Testis (tissue), 3 donors: Measurements from ENCODE around the gene TRPM3. TPM values are rescaled to one million over a fixed set of nuclear protein-coding genes. Genes with fewer than 3 reads are reported as not detected.

Source experiments
- DNase-seq: peaks from one replicate; pipeline ENCODE4 v3.0.0-alpha.2; 2019
- H3K27ac ChIP-seq, 2 donors: fragments of 200-600 bp; sonication (generic); one replicate each; pipeline ENCODE4 v1.5.1; 2019
- H3K27me3 ChIP-seq: fragments of 200-600 bp; sonication (generic); one replicate; pipeline ENCODE4 v1.5.1; 2019
- H3K36me3 ChIP-seq: fragments of 200-600 bp; sonication (generic); one replicate; pipeline ENCODE4 v1.5.1; 2017; ENCODE audit warnings: low read depth; ENCODE audit errors: missing control alignments
- H3K4me1 ChIP-seq: fragments of 200-600 bp; sonication (generic); one replicate; pipeline ENCODE4 v1.5.1; 2019
- H3K4me3 ChIP-seq, 2 donors: fragments of 200-600 bp; sonication (generic); one replicate each; pipeline ENCODE4 v1.5.1; 2017 to 2019
- H3K9me3 ChIP-seq: fragments of 200-600 bp; sonication (generic); one replicate; pipeline ENCODE4 v1.5.1; 2017
- CTCF ChIP-seq, 3 experiments: fragments of 450-650 bp in 2 of 3; fragments of 200-600 bp in 1 of 3; sonication (generic) in 1 of 3; IDR thresholded peaks; one replicate each; pipeline ENCODE4 v1.5.1; 2016 to 2019; ENCODE audit warnings: antibody characterized with exemption in 3 of 3, mild to moderate bottlenecking in 2 of 3, moderate library complexity in 1 of 3
- POLR2A ChIP-seq: fragments of 450-650 bp; IDR thresholded peaks from one replicate; pipeline ENCODE4 v1.6.1; 2017; ENCODE audit warnings: antibody characterized with exemption, mild to moderate bottlenecking, moderate library complexity
- WGBS, 2 donors: methylation state at CpG; one replicate each; pipeline ENCODE4 v1.1.5; 2018; 5-methylcytosine and 5-hydroxymethylcytosine counted together
- intact Hi-C: fragments of 100-400 bp; cut with DNase I; formaldehyde crosslinking; loops from one replicate; pipeline ENCODE4 v1.15.1; 2023; ENCODE audit warnings: low total_unique reads
- polyA plus RNA-seq: library from polyadenylated mRNA; stranded (reverse); fragments of 350-450 nt; fragmentation: Illumina TruSeq; extraction: RNeasy Lipid Tissue Mini Kit (QIAGEN cat#74804); gene quantifications from one replicate; pipeline ENCODE4 v1.2.3, GENCODE V29; 2014; ENCODE audit warnings: low read depth, low replicate concordance; ENCODE audit not compliant: insufficient read depth
- total RNA-seq, 2 donors: library from RNA; depleted of rRNA; stranded (reverse); fragments of >200 nt; gene quantifications; one replicate each; pipeline ENCODE4 v1.2.3, GENCODE V29; 2016

Gene TRPM3
- total and polyA plus RNA-seq, 3 donors from 2014 or later = 4.1 to 54.3 (median 43.9) TPM

DNA sequence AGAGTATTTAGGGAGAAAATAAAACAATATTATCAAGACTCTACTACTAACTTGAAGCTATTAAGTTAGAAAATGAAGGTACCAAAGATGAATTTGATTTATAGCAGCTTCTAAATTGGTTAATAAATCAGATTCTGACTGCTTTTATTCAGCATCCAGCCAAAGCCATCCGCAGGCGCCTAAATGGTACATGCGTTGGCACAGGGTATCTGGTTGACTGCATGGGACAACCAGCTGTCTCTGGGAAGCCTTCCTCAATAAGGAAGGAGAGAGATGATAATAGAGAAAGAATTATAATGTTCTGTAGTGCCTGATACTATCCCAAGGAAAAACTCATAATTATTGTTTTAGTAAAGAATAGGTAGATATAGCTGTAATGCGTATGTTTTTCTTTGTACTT is 9.1 kb upstream of the TRPM3 start:
- DNase-seq = no peak
- TF ChIP-seq CTCF (IDR thresholded peaks at IDR 0.05) (no peak), POLR2A (no peak)
- 94 to 98% methylated on average over 4 of the region's 4 CpGs for WGBS, 2 donors
- Histone ChIP-seq H3K27me3 (no peaks in the 10 kb centered on the region), H3K4me1 (no peaks in the 10 kb centered on the region), H3K4me3 (no peak overlapping the region), H3K9me3 (no peaks in the 10 kb centered on the region), H3K36me3 (no peaks in the 10 kb centered on the region), H3K27ac (no peak overlapping the region)
- intact Hi-C loops = no loop called here

GRCh38 chr9:71128796-71129195 is 7.4 kb upstream of the TRPM3 start:
- Histone ChIP-seq H3K27ac (no peak overlapping the region), H3K4me3 (no peak overlapping the region), H3K27me3 (no peaks in the 10 kb centered on the region), H3K9me3 (no peaks in the 10 kb centered on the region), H3K4me1 (no peaks in the 10 kb centered on the region), H3K36me3 (no peaks in the 10 kb centered on the region)
- TF ChIP-seq POLR2A = no peak
- no peak for TF ChIP-seq CTCF (IDR thresholded peaks at IDR 0.05)
- intact Hi-C loops = no loop called here
- 58 to 64% methylated on average over 2 of the region's 2 CpGs for WGBS, 2 donors
- no peak for DNase-seq

DNA sequence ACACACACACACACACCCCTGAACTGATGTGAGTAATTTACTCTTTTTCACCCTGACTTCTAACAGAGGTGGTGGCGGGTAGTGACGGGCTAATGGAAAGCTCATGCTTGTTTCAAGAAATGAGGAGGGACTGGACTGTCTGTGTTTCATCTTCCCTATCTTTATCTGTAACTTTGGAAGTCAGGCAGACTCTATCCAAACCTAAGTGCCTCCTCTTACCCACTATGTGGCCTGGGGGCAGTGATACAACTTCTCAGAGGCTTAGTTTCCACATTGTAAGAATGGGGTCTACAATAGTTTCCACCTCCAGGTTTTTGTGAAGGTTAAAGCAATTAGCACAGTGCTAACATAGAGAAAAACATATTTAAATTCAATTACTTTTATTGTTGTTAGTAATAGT is 5.9 kb upstream of the TRPM3 start:
- no peaks in the 10 kb centered on the region for H3K9me3 ChIP-seq
- H3K36me3 ChIP-seq = no peaks in the 10 kb centered on the region
- H3K4me1 ChIP-seq = no peaks in the 10 kb centered on the region
- no peak for DNase-seq
- TF ChIP-seq CTCF (IDR thresholded peaks at IDR 0.05) = no peak
- no peak for TF ChIP-seq POLR2A
- no peak overlapping the region for H3K27ac ChIP-seq
- WGBS, 2 donors = 93 to 100% methylated on average over 2 of the region's 2 CpGs
- H3K4me3 ChIP-seq = no peak overlapping the region
- no peaks in the 10 kb centered on the region for H3K27me3 ChIP-seq
- intact Hi-C loops = no loop called here

DNA sequence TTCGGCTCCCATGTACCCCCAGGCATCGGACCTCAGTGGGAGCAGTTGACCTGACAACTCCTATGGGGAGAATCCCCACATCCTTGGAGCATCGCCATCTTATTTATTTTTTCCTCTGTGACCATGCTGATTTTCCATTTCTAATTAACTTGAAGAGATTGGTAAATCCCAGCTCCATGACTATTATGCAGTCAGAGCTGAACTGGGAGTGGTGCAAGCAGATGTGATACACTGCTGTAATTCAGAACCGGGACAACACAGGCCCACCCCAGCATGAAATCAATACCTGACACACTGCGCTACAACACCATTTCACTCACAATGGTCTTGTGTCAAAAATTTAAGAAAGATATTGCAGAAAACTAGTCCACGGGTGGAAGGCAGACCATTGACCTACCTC is 1.0 kb upstream of the TRPM3 start:
- H3K36me3 ChIP-seq = no peaks in the 10 kb centered on the region
- H3K4me1 ChIP-seq = no peaks in the 10 kb centered on the region
- H3K27me3 ChIP-seq = no peaks in the 10 kb centered on the region
- DNase-seq = no peak
- no peak overlapping the region for H3K27ac ChIP-seq
- 76 to 78% methylated on average over 6 of the region's 6 CpGs for WGBS, 2 donors
- intact Hi-C loops = no loop called here
- TF ChIP-seq CTCF (IDR thresholded peaks at IDR 0.05) (no peak), POLR2A (no peak)
- H3K4me3 ChIP-seq = no peak overlapping the region
- H3K9me3 ChIP-seq = no peaks in the 10 kb centered on the region

- H3K4me1 ChIP-seq = no peaks in the 10 kb centered on the region
- H3K9me3 ChIP-seq = no peaks in the 10 kb centered on the region
- no peak overlapping the region for H3K4me3 ChIP-seq
- no peak for DNase-seq
- 13 to 19% methylated on average over 1 of the region's 1 CpG for WGBS, 2 donors
- H3K36me3 ChIP-seq = no peaks in the 10 kb centered on the region
- H3K27me3 ChIP-seq = no peaks in the 10 kb centered on the region
- H3K27ac ChIP-seq = no peak overlapping the region
- TF ChIP-seq POLR2A (no peak), CTCF (IDR thresholded peaks at IDR 0.05) (no peak)
- intact Hi-C loops = no loop called here
Observed at GRCh38 chr9:71122022-71122275, 528 bp upstream of the TRPM3 start.
